GM21529 (cell line): ENCODE measurements around the gene RAD18.

ENCODE experiments used
- ATAC-seq: cut with Tn5 transposase; IDR thresholded peaks from one replicate; pipeline ENCODE4 v1.9.1; 2021; ENCODE audit not compliant: unreplicated experiment

The RAD18 gene

DNA sequence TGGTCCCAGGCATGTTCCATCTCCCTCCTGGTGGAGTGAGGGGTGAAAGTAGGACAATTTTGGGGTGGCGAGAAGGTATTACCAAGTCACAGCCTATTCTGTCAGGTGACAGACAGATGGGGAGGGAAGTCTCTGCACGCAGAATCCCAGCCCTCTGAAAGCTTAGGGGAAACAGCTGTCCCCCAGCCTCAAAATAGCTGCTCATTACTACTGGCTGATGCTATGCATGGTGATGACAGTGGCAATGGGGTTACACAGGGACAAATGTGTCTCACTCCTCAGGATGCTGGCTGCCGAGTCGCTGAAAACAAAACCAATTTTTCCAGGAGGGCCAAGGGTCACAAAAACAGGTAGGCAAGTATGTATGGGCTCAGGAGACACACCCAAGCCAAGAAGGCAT is 125.0 kb downstream of the RAD18 start:
- ATAC-seq = no peak

DNA sequence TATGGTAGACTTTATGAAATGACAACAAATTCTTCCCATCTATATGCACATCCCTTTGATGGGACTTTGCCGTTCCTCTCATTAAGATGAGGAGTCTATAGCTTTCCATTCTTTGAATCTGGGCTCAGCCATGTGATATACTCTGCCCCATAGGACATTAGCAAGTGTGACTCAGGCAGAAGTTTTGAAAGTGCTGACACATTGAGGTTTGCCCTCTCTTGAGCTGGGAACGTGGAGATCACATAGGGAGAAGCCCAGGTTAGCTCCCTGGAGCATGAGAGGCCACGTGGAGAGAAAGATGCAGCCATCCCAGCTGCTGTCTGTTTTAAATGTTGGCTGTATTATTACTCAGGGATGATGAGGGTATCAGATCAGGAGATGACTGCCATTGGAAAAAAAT is 126.1 kb downstream of the RAD18 start:
- ATAC-seq = no peak

DNA sequence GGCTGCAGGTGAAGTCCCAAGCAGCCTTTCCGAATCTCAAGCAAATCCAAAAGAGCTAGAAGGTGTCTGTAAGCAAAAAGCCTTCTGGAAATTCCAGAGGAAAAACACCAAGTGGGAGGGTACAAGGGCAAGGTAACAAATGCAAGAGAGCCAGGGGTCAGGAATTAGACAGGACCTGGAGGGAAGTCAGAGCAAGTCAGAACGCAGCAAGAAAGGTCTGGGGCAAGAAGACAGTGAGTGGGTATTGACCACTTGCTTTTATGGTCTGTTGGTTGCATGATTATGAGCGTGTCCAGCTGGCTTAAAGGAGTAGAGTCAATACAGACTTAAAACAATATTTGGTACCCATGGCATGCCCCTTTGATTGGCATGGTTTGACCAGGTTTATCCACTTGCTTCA is 127.2 kb downstream of the RAD18 start:
- ATAC-seq = no peak

DNA sequence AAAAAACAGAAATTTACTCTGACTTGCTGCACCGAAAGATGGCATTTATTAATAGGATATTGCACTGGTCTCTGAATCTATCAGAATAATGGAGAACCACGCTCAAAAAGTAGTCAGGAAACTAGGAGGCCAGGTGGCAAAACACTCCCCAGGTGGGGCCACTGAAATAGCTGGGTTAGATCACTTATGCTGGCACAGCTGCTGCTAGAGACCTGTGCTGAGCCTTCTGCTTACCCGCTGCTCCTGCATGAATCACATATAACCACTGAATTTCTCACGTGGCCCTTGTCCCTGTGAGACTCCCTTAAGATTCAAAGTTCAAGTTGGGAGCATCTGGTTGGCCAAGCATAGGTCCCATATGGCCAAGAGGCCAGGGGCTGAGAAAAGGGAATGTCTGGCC is 127.9 kb downstream of the RAD18 start:
- no peak for ATAC-seq

DNA sequence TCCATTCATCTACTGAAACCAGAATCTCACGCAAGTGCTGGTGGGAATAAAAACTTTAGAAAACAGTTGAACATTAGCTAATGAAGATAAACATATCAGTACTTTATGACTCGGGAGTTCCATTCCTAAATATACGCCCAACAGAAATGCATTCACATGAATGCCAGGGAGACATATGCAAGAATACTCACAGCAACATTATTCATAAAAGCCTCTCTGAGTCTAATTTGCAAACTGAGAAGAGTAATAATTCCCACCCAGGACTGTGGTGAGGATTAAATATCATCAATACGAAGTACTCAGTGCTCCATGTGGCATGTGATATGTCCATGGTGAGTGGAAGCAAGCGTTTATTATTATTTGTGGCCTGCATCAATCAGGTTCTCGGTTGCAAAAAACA is 128.3 kb downstream of the RAD18 start:
- no peak for ATAC-seq

DNA sequence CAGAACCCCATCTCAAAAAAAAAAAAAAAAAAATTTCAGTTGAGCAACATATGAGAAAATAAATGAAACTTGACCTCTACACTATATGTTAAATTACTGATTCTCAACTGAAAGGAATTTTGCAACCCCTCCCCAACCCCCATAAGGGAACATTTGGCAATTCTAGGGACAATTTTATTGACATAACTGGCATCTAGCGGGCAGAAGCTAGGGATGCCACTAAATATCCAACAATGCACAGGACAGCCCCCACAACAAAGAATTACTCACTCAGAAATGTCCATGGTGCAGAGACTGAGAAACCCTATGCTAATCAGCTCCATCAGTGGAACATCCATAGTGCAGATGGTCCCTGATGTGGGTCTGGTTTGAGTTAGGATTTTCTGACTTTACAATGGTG is 135.6 kb downstream of the RAD18 start:
- no peak for ATAC-seq
